Kidney epithelial cell (primary cell): Measurements from ENCODE around the gene A4GNT. TPM values are rescaled to one million over a fixed set of nuclear protein-coding genes. Genes with fewer than 3 reads are reported as not detected.
"Not testable (repeated sequence)": the region's sequence is repeated elsewhere in the genome, so short reads cannot be mapped to it uniquely, and the experiment has no call there.

Experiments used
- DNase-seq: peaks from one replicate; pipeline ENCODE4 v3.0.0-alpha.2; 2010; ENCODE audit warnings: low read depth
- H3K27me3 ChIP-seq: 2 replicates; pipeline ENCODE4 v1.6.0; 2011; ENCODE audit warnings: low read length; ENCODE audit not compliant: control insufficient read depth, insufficient read depth
- H3K36me3 ChIP-seq: 2 replicates; pipeline ENCODE4 v1.5.1; 2011; ENCODE audit warnings: low read length; ENCODE audit not compliant: control insufficient read depth, insufficient read depth
- H3K4me3 ChIP-seq: 2 replicates; pipeline ENCODE4 v1.5.1; 2011; ENCODE audit warnings: low read depth, mild to moderate bottlenecking, control low read depth, low read length
- CTCF ChIP-seq: IDR thresholded peaks from 2 replicates; pipeline ENCODE4 v1.5.1; 2011; ENCODE audit warnings: mild to moderate bottlenecking, moderate library complexity, low read length, control low read depth, inconsistent platforms; ENCODE audit not compliant: insufficient read depth, poor library complexity, severe bottlenecking
- total RNA-seq: library from RNA; depleted of rRNA; stranded (reverse); fragments of >200 nt; gene quantifications from 2 replicates; pipeline ENCODE4 v1.2.3, GENCODE V29; 2015

The A4GNT gene
- total RNA-seq, 1 donor from 2014 or later = not detected

- H3K4me3 ChIP-seq = no peak overlapping the region
- no peak for DNase-seq
- no peaks in the 10 kb centered on the region for H3K27me3 ChIP-seq
- TF ChIP-seq CTCF = no peak
- peaks cover 2% of the 10 kb centered on the region for H3K36me3 ChIP-seq
Observed at GRCh38 chr3:138093721-138094120, 38.5 kb downstream of the A4GNT start.

- Histone ChIP-seq H3K36me3 (peaks cover 1% of the 10 kb centered on the region), H3K27me3 (no peaks in the 10 kb centered on the region), H3K4me3 (no peak overlapping the region)
- DNase-seq = no peak
- no peak for TF ChIP-seq CTCF
Observed at GRCh38 chr3:138092023-138092422, 40.2 kb downstream of the A4GNT start.

GRCh38 chr3:138089091-138089490 lies 43.1 kb downstream of the A4GNT start:
- no peak for DNase-seq
- Histone ChIP-seq H3K27me3 (no peaks in the 10 kb centered on the region), H3K36me3 (no peaks in the 10 kb centered on the region), H3K4me3 (no peak overlapping the region)
- no peak for TF ChIP-seq CTCF

GRCh38 chr3:138085745-138086144 lies 46.4 kb downstream of the A4GNT start:
- not testable (repeated sequence) for DNase-seq, H3K27me3 ChIP-seq, H3K4me3 ChIP-seq

GRCh38 chr3:138084196-138084595 lies 48.0 kb downstream of the A4GNT start:
- H3K36me3 ChIP-seq = peaks cover 1% of the 10 kb centered on the region
- DNase-seq = no peak
- no peak for TF ChIP-seq CTCF
- H3K27me3 ChIP-seq = no peaks in the 10 kb centered on the region
- H3K4me3 ChIP-seq = no peak overlapping the region

More at GRCh38 chr3:138085745-138086144, 46.4 kb downstream of the A4GNT start:
- not testable (repeated sequence) for H3K36me3 ChIP-seq

GRCh38 chr3:138082992-138083386 lies 49.2 kb downstream of the A4GNT start:
- no peak for DNase-seq
- H3K4me3 ChIP-seq = no peak overlapping the region
- TF ChIP-seq CTCF = no peak
- H3K36me3 ChIP-seq = peaks cover 1% of the 10 kb centered on the region
- H3K27me3 ChIP-seq = no peaks in the 10 kb centered on the region
